GM19351 (cell line): Measurements from ENCODE around the gene CPA1.

Source experiments
- ATAC-seq: cut with Tn5 transposase; IDR thresholded peaks from one replicate; pipeline ENCODE4 v1.9.1; 2021; ENCODE audit warnings: mild to moderate bottlenecking, moderate library complexity; ENCODE audit not compliant: unreplicated experiment

CPA1 gene

GRCh38 chr7:130423501-130424037 lies 43.3 kb downstream of the CPA1 start:
- ATAC-seq: no peak

GRCh38 chr7:130425796-130426195 lies 45.5 kb downstream of the CPA1 start:
- ATAC-seq: no peak

- no peak for ATAC-seq
These were observed 46.3 kb downstream of the CPA1 start for GRCh38 chr7:130426564-130426963.

GRCh38 chr7:130429019-130429418 lies 48.7 kb downstream of the CPA1 start:
- ATAC-seq: no peak

- no peak for ATAC-seq
These were observed 49.8 kb downstream of the CPA1 start for GRCh38 chr7:130430115-130430514.

- no peak for ATAC-seq
These were observed 50.8 kb downstream of the CPA1 start for GRCh38 chr7:130430841-130431666.

- no peak for ATAC-seq
These were observed 52.6 kb downstream of the CPA1 start for GRCh38 chr7:130432886-130433285.

- no peak for ATAC-seq
These were observed 53.0 kb downstream of the CPA1 start for GRCh38 chr7:130433301-130433700.

GRCh38 chr7:130435311-130435854 lies 55.1 kb downstream of the CPA1 start:
- no peak for ATAC-seq

- ATAC-seq: no peak
These were observed 56.0 kb downstream of the CPA1 start for GRCh38 chr7:130436253-130436652.
